K562 (cell line): Measurements from ENCODE around the gene DUS4L. TPM values are rescaled to one million over a fixed set of nuclear protein-coding genes. Genes with fewer than 3 reads are reported as not detected.

ENCODE experiments used
- ATF1 ChIP-seq, 2 experiments: fragments of 450-650 bp in 1 of 2; IDR thresholded peaks; 2 replicates each; pipeline ENCODE4 v1.6.1; 2016; ENCODE audit warnings: missing compliant biosample characterization in 1 of 2, missing genetic modification characterization in 1 of 2
- CREB3L1 ChIP-seq: fragments of 450-650 bp; IDR thresholded peaks from 2 replicates; pipeline ENCODE4 v1.6.1; 2014; ENCODE audit warnings: low read depth, mild to moderate bottlenecking, moderate library complexity, borderline replicate concordance
- FOXA3 ChIP-seq, 2 experiments: fragments of 450-650 bp in 1 of 2; sonication (generic) in 1 of 2; formaldehyde crosslinking; IDR thresholded peaks in 1 of 2; conservative IDR thresholded peaks in 1 of 2; 2 replicates each; pipeline versions ENCODE4 v1.4.0 to v1.8.0; 2020 to 2022; ENCODE audit warnings: mild to moderate bottlenecking in 2 of 2, missing genetic modification reagents in 1 of 2
- GABPA ChIP-seq: fragments of 200-800 bp; sonication (Bioruptor generic); conservative IDR thresholded peaks from 2 replicates; pipeline ENCODE4 v1.6.1; 2016; ENCODE audit warnings: low read depth, missing genetic modification characterization, missing compliant biosample characterization
- HDGF ChIP-seq: fragments of 450-650 bp; IDR thresholded peaks from 2 replicates; pipeline ENCODE4 v1.6.1; 2016
- HNRNPL ChIP-seq: fragments of 200-400 bp; formaldehyde crosslinking; IDR thresholded peaks from 2 replicates; pipeline ENCODE4 v1.6.1; 2017; ENCODE audit warnings: low read depth, mild to moderate bottlenecking, low read length
- ID3 ChIP-seq, 2 experiments: fragments of 250-450 bp in 1 of 2; fragments of 450-650 bp in 1 of 2; sonication (Bioruptor Pico) in 1 of 2; IDR thresholded peaks; 2 replicates each; pipeline versions ENCODE4 v1.6.1 to v1.8.0; 2016 to 2021; ENCODE audit warnings: mild to moderate bottlenecking in 2 of 2, moderate library complexity in 2 of 2, missing compliant biosample characterization in 1 of 2, missing genetic modification characterization in 1 of 2
- MTA1 ChIP-seq: fragments of 450-650 bp; IDR thresholded peaks from 2 replicates; pipeline ENCODE4 v1.6.1; 2017; ENCODE audit warnings: borderline replicate concordance
- PRDM10 ChIP-seq: fragments of 450-650 bp; IDR thresholded peaks from 2 replicates; pipeline ENCODE4 v1.6.1; 2018; ENCODE audit not compliant: partially characterized antibody
- RUNX1 ChIP-seq: sonication (generic); IDR thresholded peaks from 2 replicates; pipeline ENCODE4 v1.6.1; 2016; ENCODE audit warnings: antibody characterized with exemption, low read depth
- SMARCC2 ChIP-seq: fragments of 450-650 bp; IDR thresholded peaks from 2 replicates; pipeline ENCODE4 v1.6.1; 2017; ENCODE audit warnings: antibody characterized with exemption, moderate library complexity, mild to moderate bottlenecking, low read depth
- ZNF584 ChIP-seq: fragments of 200-800 bp; sonication (Bioruptor generic); IDR thresholded peaks from 2 replicates; pipeline ENCODE4 v1.6.1; 2016; ENCODE audit warnings: low read depth, mild to moderate bottlenecking, missing genetic modification characterization, missing compliant biosample characterization
- ZNF609 ChIP-seq: sonication (generic); formaldehyde crosslinking; IDR thresholded peaks from 2 replicates; pipeline ENCODE4 v1.8.1; 2023; ENCODE audit warnings: missing genetic modification reagents, mild to moderate bottlenecking, borderline replicate concordance
- polyA plus RNA-seq, 8 experiments: library from polyadenylated mRNA; depleted of rRNA in 4 of 8; stranded (reverse) in 5 of 8; unstranded in 3 of 8; fragments of >200 nt; fragmentation: Nextera tagmentation in 2 of 8; fragmentation: Illumina TruSeq in 1 of 8; extraction: Ambion mirVana in 2 of 8; extraction: Trizol in 1 of 8; gene quantifications; 2 replicates each; pipeline versions ENCODE4 v1.2.1 to v1.2.3, GENCODE V29; 2011 to 2014; ENCODE audit warnings: inconsistent platforms in 1 of 8, missing spikeins in 1 of 8
- total RNA-seq, 7 experiments: library from RNA; depleted of rRNA in 6 of 7; stranded (reverse); fragments of >200 nt in 6 of 7; fragmentation: Illumina TruSeq in 2 of 7; extraction: Trizol in 2 of 7; gene quantifications; 2 replicates each; pipeline versions ENCODE4 v1.2.1 to v1.2.3, GENCODE V29; 2011 to 2021; ENCODE audit warnings: low replicate concordance in 1 of 7
- TF ChIP-seq, protein P1 (sequence below): sonication (generic); formaldehyde crosslinking; IDR thresholded peaks from 2 replicates; pipeline ENCODE4 v1.8.0; 2022; ENCODE audit warnings: mild to moderate bottlenecking, missing genetic modification reagents

DUS4L gene
- total and polyA plus RNA-seq, 9 of the 15 experiments (the other 6 are each of a cell fraction or from before 2014, with no cell fraction given): 12.2 to 33.6 (median 28.6) TPM

- TF ChIP-seq ATF1 (CRISPR knock-in tag; IDR thresholded peaks at IDR 0.05): peak; percentile 96
- peak; percentile 99 for TF ChIP-seq ATF1 (tag; IDR thresholded peaks at IDR 0.05)
- TF ChIP-seq ZNF584 (CRISPR knock-in tag): no peak
- TF ChIP-seq FOXA3 (CRISPR knock-in tag; conservative IDR thresholded peaks at IDR 0.05 in 1 of 2, IDR thresholded peaks at IDR 0.05 in 1 of 2): no peak
- no peak for TF ChIP-seq SMARCC2
- TF ChIP-seq ID3 (CRISPR knock-in tag; IDR thresholded peaks at IDR 0.05): no peak
- TF ChIP-seq ID3 (tag; IDR thresholded peaks at IDR 0.05): peak; percentile 75
- peak; percentile 97 for TF ChIP-seq MTA1
- no peak for TF ChIP-seq ZNF609 (CRISPR knock-in tag)
- TF ChIP-seq HNRNPL: peak; percentile 94
- peak; percentile 96; the same call in 1 of the 2 replicates for TF ChIP-seq CREB3L1
- no peak for TF ChIP-seq RUNX1
- TF ChIP-seq HDGF: no peak
- TF ChIP-seq GABPA (tag): peak; percentile 64; the same call in 1 of the 2 replicates
- TF ChIP-seq, protein P1, sequence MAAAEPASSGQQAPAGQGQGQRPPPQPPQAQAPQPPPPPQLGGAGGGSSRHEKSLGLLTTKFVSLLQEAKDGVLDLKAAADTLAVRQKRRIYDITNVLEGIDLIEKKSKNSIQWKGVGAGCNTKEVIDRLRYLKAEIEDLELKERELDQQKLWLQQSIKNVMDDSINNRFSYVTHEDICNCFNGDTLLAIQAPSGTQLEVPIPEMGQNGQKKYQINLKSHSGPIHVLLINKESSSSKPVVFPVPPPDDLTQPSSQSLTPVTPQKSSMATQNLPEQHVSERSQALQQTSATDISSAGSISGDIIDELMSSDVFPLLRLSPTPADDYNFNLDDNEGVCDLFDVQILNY: 0 out of 2 replicates have a peak, but pooled peaks have one; percentile 14
- TF ChIP-seq PRDM10: peak; percentile 99
Measured at GRCh38 chr7:107563775-107564552, at the start of gene DUS4L, which contains the start of gene COG5 (continued).
